Measurements from ENCODE around the gene SCRN2.

GRCh38 chr17:47808830-47809480, 32.1 kb downstream of the SCRN2 start:
- TF ChIP-seq, protein P1, sequence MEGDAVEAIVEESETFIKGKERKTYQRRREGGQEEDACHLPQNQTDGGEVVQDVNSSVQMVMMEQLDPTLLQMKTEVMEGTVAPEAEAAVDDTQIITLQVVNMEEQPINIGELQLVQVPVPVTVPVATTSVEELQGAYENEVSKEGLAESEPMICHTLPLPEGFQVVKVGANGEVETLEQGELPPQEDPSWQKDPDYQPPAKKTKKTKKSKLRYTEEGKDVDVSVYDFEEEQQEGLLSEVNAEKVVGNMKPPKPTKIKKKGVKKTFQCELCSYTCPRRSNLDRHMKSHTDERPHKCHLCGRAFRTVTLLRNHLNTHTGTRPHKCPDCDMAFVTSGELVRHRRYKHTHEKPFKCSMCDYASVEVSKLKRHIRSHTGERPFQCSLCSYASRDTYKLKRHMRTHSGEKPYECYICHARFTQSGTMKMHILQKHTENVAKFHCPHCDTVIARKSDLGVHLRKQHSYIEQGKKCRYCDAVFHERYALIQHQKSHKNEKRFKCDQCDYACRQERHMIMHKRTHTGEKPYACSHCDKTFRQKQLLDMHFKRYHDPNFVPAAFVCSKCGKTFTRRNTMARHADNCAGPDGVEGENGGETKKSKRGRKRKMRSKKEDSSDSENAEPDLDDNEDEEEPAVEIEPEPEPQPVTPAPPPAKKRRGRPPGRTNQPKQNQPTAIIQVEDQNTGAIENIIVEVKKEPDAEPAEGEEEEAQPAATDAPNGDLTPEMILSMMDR (IDR thresholded peaks at IDR 0.05): no peak
- TF ChIP-seq POLR2A (IDR thresholded peaks at IDR 0.05): no peak
